Fibroblast of lung (primary cell): Measurements from ENCODE around the gene ACO2.

Source experiments
- CTCF ChIP-seq, 2 donors: IDR thresholded peaks in 1 of 2; conservative IDR thresholded peaks in 1 of 2; 1 replicate in 1 of 2; 2 replicates in 1 of 2; pipeline ENCODE4 v1.5.1; 2011 to 2012; ENCODE audit warnings: low read length in 2 of 2, control low read depth in 1 of 2, inconsistent platforms in 1 of 2, low read depth in 1 of 2, mild to moderate bottlenecking in 1 of 2
- EZH2 ChIP-seq: IDR thresholded peaks from 2 replicates; pipeline ENCODE4 v1.5.1; 2012; ENCODE audit warnings: low read length, control low read depth, mild to moderate bottlenecking; ENCODE audit errors: missing control alignments

GRCh38 chr22:41459431-41459830, 9.5 kb upstream of the ACO2 start:
- TF ChIP-seq CTCF (conservative IDR thresholded peaks at IDR 0.05 in 1 of 2, IDR thresholded peaks at IDR 0.05 in 1 of 2; ENCODE audit: low read depth in 1 of 2, low read length in 2 of 2): no peak
- no peak for TF ChIP-seq EZH2
